Fibroblast of villous mesenchyme (primary cell): ENCODE measurements around the gene FOXO1. TPM values are rescaled to one million over a fixed set of nuclear protein-coding genes. Genes with fewer than 3 reads are reported as not detected.

Source experiments
- DNase-seq: peaks from one replicate; pipeline ENCODE4 v3.0.0-alpha.2; 2010; ENCODE audit warnings: low read depth
- H3K4me3 ChIP-seq: 2 replicates; pipeline ENCODE4 v1.5.1; 2011; ENCODE audit warnings: low read depth, mild to moderate bottlenecking, low read length
- total RNA-seq: library from RNA; depleted of rRNA; stranded (reverse); fragments of >200 nt; gene quantifications from 2 replicates; pipeline ENCODE4 v1.2.3, GENCODE V29; 2012
- TF ChIP-seq, protein P1 (sequence below): IDR thresholded peaks from 2 replicates; pipeline ENCODE4 v1.5.1; 2012; ENCODE audit warnings: low read depth, mild to moderate bottlenecking, low read length; ENCODE audit not compliant: insufficient read depth

The FOXO1 gene
- total RNA-seq, 1 donor: 9.5 TPM

DNA sequence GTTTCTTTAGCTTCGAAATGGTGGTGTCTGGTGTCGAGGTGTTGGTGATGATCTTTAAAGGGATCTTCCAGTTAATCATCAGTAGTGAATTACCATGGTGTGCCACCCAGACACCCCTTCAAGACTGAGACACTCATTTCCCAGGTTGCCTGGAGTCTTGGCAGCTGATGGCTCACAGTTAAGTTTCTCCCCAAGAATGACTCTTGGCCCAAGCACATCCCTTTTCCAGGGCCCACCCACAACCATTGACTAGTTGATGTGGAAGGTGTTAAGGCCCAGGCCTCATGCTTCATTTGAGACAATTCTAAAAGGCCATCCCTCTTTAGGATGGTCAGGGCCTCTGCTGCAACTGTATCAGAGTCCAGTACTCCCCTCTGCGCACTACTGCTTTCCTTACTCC lies 145.5 kb downstream of the FOXO1 start:
- TF ChIP-seq, protein P1, sequence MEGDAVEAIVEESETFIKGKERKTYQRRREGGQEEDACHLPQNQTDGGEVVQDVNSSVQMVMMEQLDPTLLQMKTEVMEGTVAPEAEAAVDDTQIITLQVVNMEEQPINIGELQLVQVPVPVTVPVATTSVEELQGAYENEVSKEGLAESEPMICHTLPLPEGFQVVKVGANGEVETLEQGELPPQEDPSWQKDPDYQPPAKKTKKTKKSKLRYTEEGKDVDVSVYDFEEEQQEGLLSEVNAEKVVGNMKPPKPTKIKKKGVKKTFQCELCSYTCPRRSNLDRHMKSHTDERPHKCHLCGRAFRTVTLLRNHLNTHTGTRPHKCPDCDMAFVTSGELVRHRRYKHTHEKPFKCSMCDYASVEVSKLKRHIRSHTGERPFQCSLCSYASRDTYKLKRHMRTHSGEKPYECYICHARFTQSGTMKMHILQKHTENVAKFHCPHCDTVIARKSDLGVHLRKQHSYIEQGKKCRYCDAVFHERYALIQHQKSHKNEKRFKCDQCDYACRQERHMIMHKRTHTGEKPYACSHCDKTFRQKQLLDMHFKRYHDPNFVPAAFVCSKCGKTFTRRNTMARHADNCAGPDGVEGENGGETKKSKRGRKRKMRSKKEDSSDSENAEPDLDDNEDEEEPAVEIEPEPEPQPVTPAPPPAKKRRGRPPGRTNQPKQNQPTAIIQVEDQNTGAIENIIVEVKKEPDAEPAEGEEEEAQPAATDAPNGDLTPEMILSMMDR: no peak
- no peak overlapping the region for H3K4me3 ChIP-seq
- no peak for DNase-seq

DNA sequence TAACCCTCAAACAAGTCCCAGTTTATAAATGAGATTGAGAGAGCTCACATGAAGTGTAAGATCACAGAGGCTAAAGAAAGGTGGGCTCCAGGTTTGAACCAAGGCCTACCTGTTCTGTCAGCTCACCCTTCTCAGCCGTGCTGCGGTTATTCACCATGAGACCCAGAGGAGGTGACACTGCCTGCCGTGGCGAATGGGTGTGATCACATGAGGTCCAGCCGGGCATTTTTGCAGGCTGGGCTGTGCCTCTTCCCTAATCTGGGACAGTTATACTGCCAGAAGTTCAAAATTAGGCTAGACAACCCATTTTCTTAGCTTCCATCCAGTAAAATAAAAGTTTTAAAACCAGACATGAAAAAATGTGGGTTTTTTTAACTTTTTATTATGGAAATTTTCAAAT lies 146.8 kb downstream of the FOXO1 start:
- no peak for DNase-seq
- no peak overlapping the region for H3K4me3 ChIP-seq
- TF ChIP-seq, protein P1: no peak

DNA sequence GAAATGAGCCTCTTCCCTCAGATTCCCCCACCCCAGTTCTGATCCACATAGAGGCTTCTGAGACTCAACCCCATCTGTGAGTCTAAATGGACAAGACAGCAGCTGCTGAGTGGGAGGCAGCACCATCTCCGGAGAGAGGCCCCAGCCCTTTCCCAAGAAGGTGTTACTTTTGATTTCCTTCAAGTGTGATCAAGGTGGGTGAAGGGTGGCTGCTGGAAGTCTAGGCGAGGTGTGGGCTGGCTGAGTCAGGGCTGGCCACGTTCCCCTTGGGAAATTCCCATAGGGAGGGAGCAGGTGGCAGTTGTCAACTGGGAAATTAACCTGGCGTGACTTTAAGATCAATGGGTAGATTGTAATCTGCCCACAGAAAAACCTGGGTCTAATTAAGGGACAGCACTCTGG lies 148.0 kb downstream of the FOXO1 start:
- DNase-seq: no peak
- TF ChIP-seq, protein P1: no peak
- H3K4me3 ChIP-seq: no peak overlapping the region

DNA sequence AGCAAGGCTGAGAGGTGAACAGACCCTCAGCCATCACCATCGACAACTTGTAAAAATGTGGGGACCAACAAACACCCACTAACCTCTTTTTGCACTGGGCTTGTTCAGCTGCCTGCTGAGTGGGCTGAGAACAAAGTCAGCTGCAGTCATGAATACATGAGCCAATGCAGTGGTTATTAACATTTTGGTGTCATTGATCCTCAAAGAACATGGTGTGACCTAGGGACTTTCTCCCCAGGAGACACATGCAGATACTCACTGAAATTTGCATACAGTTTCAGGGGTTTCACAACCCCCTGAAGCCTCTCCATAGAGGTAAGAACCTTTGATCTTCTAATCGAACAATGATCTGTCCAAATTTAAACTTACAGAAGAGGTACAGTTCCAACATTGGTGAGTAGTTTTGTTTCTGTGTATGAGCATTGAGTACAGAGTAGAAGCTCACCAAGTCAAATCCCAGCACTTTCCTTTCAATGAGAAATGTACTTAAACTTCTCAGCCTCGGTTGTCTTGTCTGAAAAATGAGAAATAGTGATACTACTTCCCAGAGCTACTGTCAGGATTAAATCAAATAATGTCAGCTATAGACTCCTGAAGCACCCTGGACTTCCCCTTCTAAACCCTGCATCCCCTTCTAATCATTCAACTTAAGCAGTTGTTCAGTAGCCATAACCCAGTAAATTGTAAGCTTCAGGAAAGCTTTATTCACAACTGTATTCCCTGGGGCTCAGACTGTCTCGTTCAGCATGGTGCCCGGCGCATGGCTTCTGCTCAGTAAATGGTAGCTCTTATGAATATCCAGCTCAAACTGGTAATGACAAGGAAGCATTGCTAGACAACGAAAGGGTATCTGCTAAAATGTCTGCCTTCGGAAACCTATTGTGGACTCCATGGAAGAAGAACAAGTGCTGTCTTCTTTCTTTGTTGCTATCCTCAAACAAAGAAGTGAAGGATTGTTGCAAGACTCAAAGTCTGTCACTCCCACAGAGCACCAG lies 148.7 kb downstream of the FOXO1 start:
- H3K4me3 ChIP-seq: no peak overlapping the region
- TF ChIP-seq, protein P1: no peak
- DNase-seq: no peak

DNA sequence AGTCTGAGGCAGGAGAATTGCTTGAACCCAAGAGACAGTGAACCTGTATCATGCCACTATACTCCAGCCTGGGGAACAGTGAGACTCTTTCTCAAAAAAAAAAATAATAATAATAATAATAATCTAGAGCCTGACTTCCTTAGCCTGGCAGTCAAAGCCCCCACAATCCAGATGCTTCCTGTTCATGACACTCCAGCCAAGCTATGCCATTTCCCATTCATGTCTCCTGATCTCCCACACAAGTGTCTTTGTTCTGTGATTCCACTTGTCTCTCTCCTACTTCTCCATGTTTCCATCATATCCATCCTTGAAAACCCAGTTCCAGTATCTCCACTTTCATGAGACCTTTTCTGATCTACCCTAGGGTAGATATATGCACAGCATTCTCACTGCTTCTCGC lies 150.7 kb downstream of the FOXO1 start:
- H3K4me3 ChIP-seq: no peak overlapping the region
- no peak for DNase-seq
- TF ChIP-seq, protein P1: no peak

DNA sequence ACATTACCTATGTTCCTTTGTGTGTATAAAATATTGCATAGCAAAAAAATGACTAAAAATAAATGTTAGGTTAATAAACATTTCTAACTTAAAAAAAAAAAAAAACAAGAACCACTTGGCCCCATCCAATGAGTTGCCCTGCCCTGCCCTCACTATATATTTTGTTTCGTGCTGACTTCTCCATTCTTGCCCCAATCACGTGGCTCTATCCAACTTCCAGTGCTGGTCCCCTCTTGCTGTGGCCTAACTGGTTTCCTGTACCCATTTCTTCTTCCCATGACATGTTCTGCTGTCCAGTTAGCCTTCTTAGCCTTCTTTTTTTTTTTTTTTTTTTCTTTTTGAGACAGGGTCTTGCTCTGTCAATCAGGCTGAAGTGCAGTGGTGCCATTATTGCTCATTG lies 151.6 kb downstream of the FOXO1 start:
- DNase-seq: no peak
- H3K4me3 ChIP-seq: no peak overlapping the region
- TF ChIP-seq, protein P1: no peak
